Mucosa of stomach (tissue), 1 donor: ENCODE data around the gene NAT16.
"Not testable (repeated sequence)": the region's sequence is repeated elsewhere in the genome, so short reads cannot be mapped to it uniquely, and the experiment has no call there.

ENCODE experiments used
- H3K27me3 ChIP-seq: one replicate; pipeline ENCODE4 v1.7.0; 2013; ENCODE audit warnings: mild to moderate bottlenecking, low read length; ENCODE audit not compliant: control insufficient read depth, insufficient read depth
- H3K36me3 ChIP-seq: one replicate; pipeline ENCODE4 v1.7.0; 2013; ENCODE audit warnings: low read length; ENCODE audit not compliant: control insufficient read depth, insufficient read depth
- H3K4me1 ChIP-seq: one replicate; pipeline ENCODE4 v1.7.0; 2013; ENCODE audit warnings: mild to moderate bottlenecking, low read length; ENCODE audit not compliant: control insufficient read depth, insufficient read depth
- H3K4me3 ChIP-seq: one replicate; pipeline ENCODE4 v1.7.0; 2013; ENCODE audit warnings: low read length
- H3K9ac ChIP-seq: one replicate; pipeline ENCODE4 v1.7.0; 2013; ENCODE audit warnings: mild to moderate bottlenecking, low read length, moderate library complexity
- H3K9me3 ChIP-seq: one replicate; pipeline ENCODE4 v1.7.0; 2013; ENCODE audit warnings: mild to moderate bottlenecking, low read length, moderate library complexity; ENCODE audit not compliant: control insufficient read depth
- donor health status: Pancreatic carcinoma.

Gene NAT16

GRCh38 chr7:101212014-101212413 is 31.9 kb upstream of the NAT16 start:
- no peak overlapping the region for H3K4me3 ChIP-seq
- H3K27me3 ChIP-seq: no peaks in the 10 kb centered on the region
- no peak overlapping the region for H3K9ac ChIP-seq
- no peaks in the 10 kb centered on the region for H3K36me3 ChIP-seq
- no peaks in the 10 kb centered on the region for H3K9me3 ChIP-seq
- H3K4me1 ChIP-seq: peaks cover 11% of the 10 kb centered on the region

- Histone ChIP-seq H3K9me3 (no peaks in the 10 kb centered on the region), H3K36me3 (no peaks in the 10 kb centered on the region), H3K4me1 (peaks cover 7% of the 10 kb centered on the region), H3K4me3 (no peak overlapping the region), H3K27me3 (no peaks in the 10 kb centered on the region), H3K9ac (no peak overlapping the region)
Observed at GRCh38 chr7:101211501-101211900, 31.4 kb upstream of the NAT16 start.

GRCh38 chr7:101210143-101210542 is 30.1 kb upstream of the NAT16 start:
- Histone ChIP-seq H3K9ac (no peak overlapping the region), H3K4me3 (no peak overlapping the region), H3K27me3 (no peaks in the 10 kb centered on the region), H3K9me3 (no peaks in the 10 kb centered on the region), H3K4me1 (no peaks in the 10 kb centered on the region), H3K36me3 (no peaks in the 10 kb centered on the region)

- Histone ChIP-seq H3K9ac (no peak overlapping the region), H3K36me3 (no peaks in the 10 kb centered on the region), H3K4me3 (no peak overlapping the region), H3K4me1 (no peaks in the 10 kb centered on the region), H3K9me3 (no peaks in the 10 kb centered on the region), H3K27me3 (no peaks in the 10 kb centered on the region)
Observed at GRCh38 chr7:101208794-101209193, 28.7 kb upstream of the NAT16 start.

- no peaks in the 10 kb centered on the region for H3K4me1 ChIP-seq
- peaks cover 6% of the 10 kb centered on the region for H3K27me3 ChIP-seq
- H3K9me3 ChIP-seq: no peaks in the 10 kb centered on the region
- H3K36me3 ChIP-seq: no peaks in the 10 kb centered on the region
- H3K4me3 ChIP-seq: no peak overlapping the region
- H3K9ac ChIP-seq: no peak overlapping the region
Observed at GRCh38 chr7:101207459-101207858, 27.4 kb upstream of the NAT16 start.

- no peak overlapping the region for H3K9ac ChIP-seq
- peaks cover 4% of the 10 kb centered on the region for H3K4me1 ChIP-seq
- H3K4me3 ChIP-seq: no peak overlapping the region
- H3K9me3 ChIP-seq: no peaks in the 10 kb centered on the region
- H3K27me3 ChIP-seq: peaks cover 14% of the 10 kb centered on the region
- no peaks in the 10 kb centered on the region for H3K36me3 ChIP-seq
Observed at GRCh38 chr7:101206665-101207042, 26.6 kb upstream of the NAT16 start.

GRCh38 chr7:101205901-101206664 is 26.0 kb upstream of the NAT16 start:
- Histone ChIP-seq H3K9me3 (no peaks in the 10 kb centered on the region), H3K9ac (no peak overlapping the region), H3K27me3 (peaks cover 16% of the 10 kb centered on the region), H3K4me3 (no peak overlapping the region), H3K36me3 (no peaks in the 10 kb centered on the region), H3K4me1 (peaks cover 4% of the 10 kb centered on the region)

- H3K36me3 ChIP-seq, H3K9ac ChIP-seq, H3K4me3 ChIP-seq, H3K9me3 ChIP-seq: not testable (repeated sequence)
- Histone ChIP-seq H3K4me1 (peaks cover 10% of the 10 kb centered on the region), H3K27me3 (peaks cover 16% of the 10 kb centered on the region)
Observed at GRCh38 chr7:101203740-101204738, 23.9 kb upstream of the NAT16 start.

- peaks cover 18% of the 10 kb centered on the region for H3K27me3 ChIP-seq
- H3K4me3 ChIP-seq: no peak overlapping the region
- no peak overlapping the region for H3K9ac ChIP-seq
- no peaks in the 10 kb centered on the region for H3K9me3 ChIP-seq
- H3K4me1 ChIP-seq: peaks cover 10% of the 10 kb centered on the region
- H3K36me3 ChIP-seq: no peaks in the 10 kb centered on the region
Observed at GRCh38 chr7:101202603-101202918, 22.5 kb upstream of the NAT16 start.

GRCh38 chr7:101201695-101202602 is 21.9 kb upstream of the NAT16 start:
- H3K9me3 ChIP-seq: no peaks in the 10 kb centered on the region
- H3K36me3 ChIP-seq: no peaks in the 10 kb centered on the region
- peaks cover 18% of the 10 kb centered on the region for H3K27me3 ChIP-seq
- peaks cover 10% of the 10 kb centered on the region for H3K4me1 ChIP-seq
- no peak overlapping the region for H3K4me3 ChIP-seq
- H3K9ac ChIP-seq: no peak overlapping the region

- H3K36me3 ChIP-seq: no peaks in the 10 kb centered on the region
- H3K4me3 ChIP-seq: no peak within 1 kb of the TSS
- H3K9me3 ChIP-seq: no peaks in the 10 kb centered on the region
- no peak within 1 kb of the TSS for H3K9ac ChIP-seq
- peaks cover 18% of the 10 kb centered on the region for H3K27me3 ChIP-seq
- H3K4me1 ChIP-seq: peaks cover 10% of the 10 kb centered on the region
Observed at GRCh38 chr7:101200862-101201599, 20.9 kb upstream of the NAT16 start, which contains the start of gene MOGAT3. Gene MOGAT3 (minus strand): TSS chr7:101201036. CDS start chr7:101200854, 182 bp downstream.
